Stimulated activated CD8-positive, alpha-beta memory T cell treated with anti-CD3 and anti-CD28 coated beads, Interleukin-12 subunit alpha, Interleukin-12 subunit beta, amount 100 ng/mL, for 24 hours (primary cell): ENCODE measurements around the gene ATP13A3.
"Not testable (repeated sequence)": the region's sequence is repeated elsewhere in the genome, so short reads cannot be mapped to it uniquely, and the experiment has no call there.

Experiments used
- DNase-seq: peaks from one replicate; pipeline ENCODE4 v3.0.0-alpha.2; 2020; ENCODE audit errors: extremely low read depth

The ATP13A3 gene

DNA sequence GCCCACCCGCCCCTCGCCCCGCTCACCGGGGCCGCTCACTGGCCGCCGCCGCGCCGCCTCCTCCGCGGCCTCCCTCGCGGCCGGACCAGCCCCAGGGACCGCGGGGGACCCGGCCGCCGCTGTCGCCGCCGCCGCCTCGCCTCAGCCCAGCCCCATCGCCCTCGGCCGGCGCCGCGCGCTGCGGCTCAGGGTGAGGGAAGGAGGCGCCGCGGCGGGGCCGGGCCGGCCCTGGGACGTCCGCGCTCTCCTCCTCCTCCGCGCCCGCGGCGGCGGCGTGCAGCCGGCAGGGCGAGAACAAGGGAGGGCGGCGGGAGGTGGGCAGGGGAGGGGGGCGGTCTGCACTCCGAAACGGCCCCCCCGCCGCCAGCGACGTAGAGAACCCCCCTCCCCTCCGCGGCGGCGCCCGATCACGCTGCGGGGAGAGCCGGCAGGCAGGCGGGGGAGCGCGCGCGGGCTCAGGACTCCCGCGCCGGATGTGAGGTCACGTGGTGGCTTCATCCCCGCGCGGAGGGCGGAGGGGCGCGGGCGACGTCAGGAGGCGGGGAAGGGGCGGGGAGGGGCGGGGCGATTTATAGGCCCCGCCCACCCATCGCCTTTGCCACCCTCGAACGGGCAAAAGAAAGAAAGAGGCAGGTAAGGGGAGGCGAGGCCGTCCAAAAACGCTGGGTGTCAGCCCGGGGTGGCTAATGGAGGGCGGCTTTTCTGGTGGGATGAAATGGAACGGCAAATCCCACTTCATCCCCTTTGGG is at the start of gene ATP13A3:
Gene ATP13A3 (minus strand): TSS at position 463 of the 749 bp plus-strand sequence. CDS start 24,812 bp downstream, outside the sequence.
- peak; percentile 72 for DNase-seq

- not testable (repeated sequence) for DNase-seq
Observed at GRCh38 chr3:194535199-194535598, 48.4 kb upstream of the ATP13A3 start.

GRCh38 chr3:194534243-194534642 is 47.4 kb upstream of the ATP13A3 start:
- no peak for DNase-seq

DNA sequence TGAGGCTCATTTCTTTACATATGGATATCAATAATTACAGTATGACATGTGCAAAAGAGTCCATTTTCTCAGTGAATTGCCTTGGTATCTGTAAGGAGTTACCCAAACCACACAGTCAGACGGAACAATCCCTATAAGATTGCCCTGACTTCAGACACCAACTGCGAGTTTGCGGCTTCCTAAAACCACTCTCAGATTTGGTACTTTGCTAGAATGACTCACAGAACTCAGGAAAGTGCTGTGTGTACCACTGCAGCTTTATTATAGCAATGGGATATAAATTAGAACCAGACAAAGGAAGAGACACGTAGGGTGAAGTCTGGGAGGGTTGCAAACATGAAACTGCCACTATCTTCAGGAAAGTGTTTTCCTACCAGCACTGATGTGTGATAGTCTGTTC is 45.8 kb upstream of the ATP13A3 start:
- DNase-seq, result no peak

DNA sequence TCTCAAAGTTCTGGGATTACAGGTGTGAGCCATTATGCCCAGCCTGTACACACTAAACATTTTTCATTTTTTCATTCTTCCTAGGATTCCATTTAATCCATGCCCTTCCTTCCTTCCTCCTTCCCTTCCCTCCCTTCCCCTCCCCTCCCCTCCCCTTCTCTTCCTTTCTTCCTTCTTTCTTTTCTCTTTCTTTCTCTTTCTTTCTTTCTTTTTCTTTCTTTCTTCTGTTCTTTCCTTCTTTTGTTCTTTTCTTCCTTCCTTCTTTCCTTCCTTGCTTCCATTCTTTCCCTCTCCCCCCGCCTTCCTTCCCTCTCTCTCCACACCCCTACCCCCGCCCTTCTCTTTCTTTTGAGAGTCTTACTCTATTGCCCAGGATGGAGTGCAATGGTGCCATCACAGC is 40.9 kb upstream of the ATP13A3 start:
- no peak for DNase-seq

- no peak for DNase-seq
Observed at GRCh38 chr3:194526164-194526563, 39.4 kb upstream of the ATP13A3 start.

DNA sequence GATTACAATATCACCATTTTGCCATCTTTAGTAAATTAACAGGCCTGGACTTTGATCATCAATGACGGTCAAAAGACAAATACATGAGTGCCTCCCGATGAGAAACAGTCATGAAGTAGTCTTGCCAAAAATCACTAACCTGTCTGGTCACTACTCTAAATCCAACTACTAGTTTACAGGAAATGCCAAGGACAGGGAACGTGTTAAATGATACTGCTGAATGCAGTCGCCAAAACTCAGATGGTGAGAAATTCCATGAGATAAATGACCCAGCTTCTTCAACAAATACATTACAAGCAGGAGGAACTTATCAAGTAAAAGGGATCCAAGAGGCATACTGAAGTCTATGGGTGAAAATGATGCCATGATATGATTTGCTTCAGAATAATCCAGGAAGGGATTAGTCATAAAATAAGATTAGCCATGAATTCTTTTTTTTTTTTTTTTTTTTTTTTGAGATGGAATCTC is 35.8 kb upstream of the ATP13A3 start:
- no peak for DNase-seq

- DNase-seq, result no peak
Observed at GRCh38 chr3:194521510-194522260, 34.9 kb upstream of the ATP13A3 start.

GRCh38 chr3:194520682-194521162 is 33.9 kb upstream of the ATP13A3 start:
- peak; percentile 45 for DNase-seq

DNA sequence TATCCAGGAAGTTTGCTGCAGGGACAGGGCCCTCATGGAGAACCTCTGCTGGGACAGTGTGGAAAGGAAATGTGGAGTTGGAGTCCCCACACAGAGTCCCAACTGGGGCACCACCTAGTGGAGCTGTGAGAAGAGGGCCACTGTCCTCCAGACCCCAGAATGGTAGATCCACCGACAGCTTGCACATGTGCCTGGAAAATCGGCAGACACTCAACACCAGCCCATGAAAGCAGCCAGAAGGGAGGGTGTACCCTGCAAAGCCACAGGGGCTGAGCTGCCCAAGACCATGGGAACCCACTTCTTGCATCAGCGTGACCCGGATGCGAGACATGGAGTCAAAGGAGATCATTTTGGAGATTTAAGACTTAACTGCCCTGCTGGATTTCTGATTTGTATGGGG is 33.4 kb upstream of the ATP13A3 start:
- not testable (repeated sequence) for DNase-seq

- DNase-seq, result no peak
Observed at GRCh38 chr3:194518652-194519051, 31.9 kb upstream of the ATP13A3 start.

GRCh38 chr3:194517333-194517732 is 30.5 kb upstream of the ATP13A3 start:
- DNase-seq, result no peak

- no peak for DNase-seq
Observed at GRCh38 chr3:194514626-194515025, 27.8 kb upstream of the ATP13A3 start.

DNA sequence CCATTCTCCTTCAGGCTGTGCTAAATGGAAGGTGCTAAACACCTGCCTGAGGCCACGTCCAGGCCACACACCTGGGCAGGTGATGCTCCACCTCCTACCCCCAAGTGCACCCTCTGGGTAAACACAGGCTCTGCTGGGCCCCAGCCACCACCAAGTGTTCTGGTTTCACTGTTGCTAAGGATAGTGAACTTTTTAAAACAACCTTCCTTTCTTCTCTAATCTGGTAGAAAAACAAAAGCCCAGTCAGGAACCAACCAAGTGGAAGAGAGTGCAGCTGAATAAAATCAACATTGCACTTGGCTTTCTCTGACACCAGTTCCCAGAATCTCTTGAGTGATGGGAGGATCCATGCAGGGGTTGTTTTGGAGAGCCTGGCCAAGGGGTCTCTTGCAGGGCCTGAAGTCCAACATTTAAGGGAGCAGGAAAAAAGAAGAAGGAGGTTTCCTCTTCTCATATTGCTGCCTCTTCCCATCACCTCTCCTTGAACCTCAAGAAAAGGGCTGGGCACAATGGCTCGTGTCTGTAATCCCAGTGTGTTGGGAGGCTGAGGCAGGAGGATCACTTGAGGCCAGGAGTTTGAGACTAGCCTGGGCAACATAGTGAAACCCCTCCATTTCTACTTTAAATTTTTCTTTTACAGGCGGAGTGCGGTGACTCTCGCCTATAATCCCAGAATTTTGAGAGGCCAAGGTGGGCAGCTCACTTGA is 26.2 kb upstream of the ATP13A3 start:
- no peak for DNase-seq

- DNase-seq, result no peak
Observed at GRCh38 chr3:194508491-194509453, 22.0 kb upstream of the ATP13A3 start.

DNA sequence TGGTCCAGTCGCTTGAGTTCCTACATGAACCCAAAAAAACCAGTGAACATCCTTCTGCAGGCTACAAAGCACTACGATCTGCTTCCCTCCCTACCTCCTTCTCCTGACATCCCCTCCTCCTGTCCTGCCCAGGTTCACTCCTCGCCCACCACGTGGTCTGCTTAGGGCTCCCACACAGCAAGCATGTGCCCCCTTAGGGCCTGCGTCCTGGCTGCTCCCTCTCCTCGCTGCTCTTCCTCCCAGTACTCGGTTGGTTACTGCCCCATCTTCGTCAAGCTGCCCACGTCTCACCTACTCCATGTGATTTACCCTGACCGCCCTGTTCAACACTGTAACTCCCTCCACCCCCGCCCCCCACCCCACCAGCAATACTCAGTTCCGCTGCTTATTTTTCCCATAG is 20.8 kb upstream of the ATP13A3 start:
- DNase-seq, result no peak

DNA sequence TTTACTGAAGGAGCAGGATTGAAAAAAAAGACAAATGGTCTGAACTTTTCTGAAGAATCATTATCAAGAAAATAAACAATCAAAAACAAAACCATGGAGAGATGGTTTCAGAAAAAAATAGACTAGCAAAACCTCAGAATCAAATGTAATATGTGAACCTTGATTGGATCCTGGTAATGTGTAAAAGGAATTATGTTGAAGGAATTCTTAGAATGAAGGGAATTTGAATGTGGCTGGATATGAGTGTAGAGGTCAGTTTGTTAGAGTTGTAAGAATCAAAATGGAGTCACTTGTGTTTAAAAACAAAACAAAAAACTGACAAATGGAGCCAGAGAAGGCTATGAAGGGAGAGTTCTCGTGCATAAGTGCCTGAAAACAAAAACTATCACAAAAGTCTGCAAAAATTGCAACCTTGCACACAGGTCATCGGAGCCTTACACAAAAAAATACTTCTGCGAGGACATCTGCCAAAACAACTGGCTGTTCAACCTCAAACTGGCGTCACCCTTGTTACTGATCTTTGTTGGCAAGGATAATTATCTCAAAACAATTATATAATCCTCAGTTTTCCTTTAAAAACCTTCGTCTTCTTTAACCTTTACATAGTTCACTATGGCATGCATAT is 19.1 kb upstream of the ATP13A3 start:
- no peak for DNase-seq

GRCh38 chr3:194504861-194505260 is 18.1 kb upstream of the ATP13A3 start:
- DNase-seq, result no peak

DNA sequence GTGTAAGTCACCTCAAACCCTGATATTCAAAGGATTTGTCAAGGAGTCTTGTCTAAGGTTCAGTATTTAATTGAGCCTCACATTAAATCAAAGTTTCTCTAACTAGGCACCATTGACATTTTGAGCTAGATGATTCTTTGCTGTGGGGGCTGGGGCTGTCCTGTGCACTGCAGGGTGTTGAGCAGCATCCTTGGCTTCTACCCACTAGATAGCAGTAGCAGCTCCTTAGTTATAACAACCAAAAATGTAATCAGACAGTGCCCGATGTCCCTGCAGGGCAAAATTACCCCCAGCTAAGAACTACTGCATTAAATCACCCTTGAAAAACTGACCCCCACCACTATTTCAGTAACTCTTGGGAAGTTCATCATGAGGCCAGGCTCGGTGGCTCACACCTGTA is 17.3 kb upstream of the ATP13A3 start:
- no peak for DNase-seq

DNA sequence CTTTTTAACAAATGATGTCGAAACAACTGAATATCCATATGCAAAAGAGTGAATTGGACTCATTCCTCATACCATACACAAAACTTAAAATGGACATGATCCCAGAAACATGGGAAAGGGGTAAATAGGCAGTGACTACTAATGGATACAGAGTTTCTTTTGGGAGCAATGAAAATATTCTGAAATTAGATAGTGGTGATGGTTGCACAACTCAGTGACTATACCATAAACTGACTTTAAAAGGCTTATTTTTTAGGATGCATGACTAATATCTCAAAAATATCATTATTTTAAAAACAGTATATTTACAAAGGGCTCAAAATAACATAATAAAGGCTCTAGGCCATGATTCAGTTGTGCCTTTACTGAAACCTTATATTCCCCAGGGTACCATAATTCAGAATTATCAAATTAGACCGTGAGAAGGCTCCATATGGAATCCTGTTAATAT is 16.3 kb upstream of the ATP13A3 start:
- no peak for DNase-seq

GRCh38 chr3:194500198-194500597 is 13.4 kb upstream of the ATP13A3 start:
- no peak for DNase-seq
